Progenitor cell of endocrine pancreas (in vitro differentiated cells): Measurements from ENCODE around the gene VWA8. TPM values are rescaled to one million over a fixed set of nuclear protein-coding genes. Genes with fewer than 3 reads are reported as not detected.

Experiments used
- DNase-seq: peaks from one replicate; pipeline ENCODE4 v3.0.0; 2021; ENCODE audit warnings: low spot score; ENCODE audit not compliant: unreplicated experiment
- H3K27ac Mint-ChIP-seq: 2 replicates; pipeline ENCODE4 v1.8.0; 2021; ENCODE audit warnings: mild to moderate bottlenecking, moderate library complexity, mixed read lengths
- H3K27me3 Mint-ChIP-seq: 2 replicates; pipeline ENCODE4 v1.8.0; 2021; ENCODE audit warnings: mixed read lengths
- H3K36me3 Mint-ChIP-seq: 2 replicates; pipeline ENCODE4 v1.8.0; 2022; ENCODE audit warnings: mixed read lengths; ENCODE audit not compliant: insufficient read depth
- H3K4me1 Mint-ChIP-seq: 2 replicates; pipeline ENCODE4 v1.8.0; 2021; ENCODE audit warnings: low read depth, mixed read lengths
- H3K4me3 Mint-ChIP-seq: 2 replicates; pipeline ENCODE4 v1.8.0; 2021; ENCODE audit warnings: low read depth, mild to moderate bottlenecking, moderate library complexity, mixed read lengths
- H3K9me3 Mint-ChIP-seq: 2 replicates; pipeline ENCODE4 v1.8.0; 2021; ENCODE audit warnings: low read depth, mixed read lengths
- CTCF ChIP-seq: fragments of 200-600 bp; sonication (generic); IDR thresholded peaks from one replicate; pipeline ENCODE4 v1.5.0; 2021; ENCODE audit warnings: antibody characterized with exemption, mild to moderate bottlenecking; ENCODE audit not compliant: unreplicated experiment
- total RNA-seq: library from RNA; stranded (reverse); gene quantifications from 2 replicates; pipeline ENCODE4 v1.2.1, GENCODE V29; 2021

The VWA8 gene
- total RNA-seq, 1 donor from 2014 or later, result 24.1 TPM

- Mint-ChIP-seq H3K36me3 (peaks cover 13% of the 10 kb centered on the region), H3K27me3 (no peaks in the 10 kb centered on the region), H3K4me3 (no peak overlapping the region), H3K4me1 (peaks cover 16% of the 10 kb centered on the region), H3K9me3 (no peaks in the 10 kb centered on the region), H3K27ac (peak overlapping the region; percentile 69)
- no peak for DNase-seq
- no peak for TF ChIP-seq CTCF
Observed at GRCh38 chr13:41609828-41610227, 351.1 kb downstream of the VWA8 start.

- Mint-ChIP-seq H3K9me3 (no peaks in the 10 kb centered on the region), H3K4me1 (peaks cover 16% of the 10 kb centered on the region), H3K36me3 (peaks cover 12% of the 10 kb centered on the region), H3K27ac (no peak overlapping the region), H3K27me3 (no peaks in the 10 kb centered on the region), H3K4me3 (no peak overlapping the region)
- DNase-seq, result no peak
- TF ChIP-seq CTCF, result no peak
Observed at GRCh38 chr13:41608839-41609177, 352.1 kb downstream of the VWA8 start.

GRCh38 chr13:41608111-41608838, 352.6 kb downstream of the VWA8 start:
- H3K4me3 Mint-ChIP-seq, result no peak overlapping the region
- no peak for TF ChIP-seq CTCF
- peaks cover 13% of the 10 kb centered on the region for H3K36me3 Mint-ChIP-seq
- no peaks in the 10 kb centered on the region for H3K27me3 Mint-ChIP-seq
- peaks cover 16% of the 10 kb centered on the region for H3K4me1 Mint-ChIP-seq
- H3K27ac Mint-ChIP-seq, result no peak overlapping the region
- no peaks in the 10 kb centered on the region for H3K9me3 Mint-ChIP-seq
- no peak for DNase-seq

GRCh38 chr13:41606646-41607045, 354.3 kb downstream of the VWA8 start:
- Mint-ChIP-seq H3K27ac (no peak overlapping the region), H3K4me1 (peaks cover 16% of the 10 kb centered on the region), H3K36me3 (peaks cover 10% of the 10 kb centered on the region), H3K27me3 (no peaks in the 10 kb centered on the region), H3K4me3 (no peak overlapping the region), H3K9me3 (no peaks in the 10 kb centered on the region)
- no peak for TF ChIP-seq CTCF
- DNase-seq, result no peak

- TF ChIP-seq CTCF, result no peak
- H3K4me1 Mint-ChIP-seq, result peaks cover 16% of the 10 kb centered on the region
- DNase-seq, result no peak
- no peaks in the 10 kb centered on the region for H3K9me3 Mint-ChIP-seq
- peaks cover 14% of the 10 kb centered on the region for H3K36me3 Mint-ChIP-seq
- no peak overlapping the region for H3K27ac Mint-ChIP-seq
- H3K4me3 Mint-ChIP-seq, result no peak overlapping the region
- H3K27me3 Mint-ChIP-seq, result no peaks in the 10 kb centered on the region
Observed at GRCh38 chr13:41605319-41606285, 355.3 kb downstream of the VWA8 start.
